WTC11 (cell line): ENCODE data around the gene C17orf107. TPM values are rescaled to one million over a fixed set of nuclear protein-coding genes. Genes with fewer than 3 reads are reported as not detected.
"Not testable (repeated sequence)": the region's sequence is repeated elsewhere in the genome, so short reads cannot be mapped to it uniquely, and the experiment has no call there.

Source experiments
- ATAC-seq: fragments of 200-7000 bp; cut with Tn5 transposase; 2 replicates; pipeline ENCODE4 v1.10.0; 2021; ENCODE audit warnings: mild to moderate bottlenecking, moderate library complexity
- CTCF ChIA-PET: fragments of 300-600 bp; sonication (Branson Sonifier 250); formaldehyde crosslinking; loops from one replicate; lab custom pipeline; 2021; ENCODE audit warnings: antibody characterized with exemption; lab: Charles Lee
- POLR2A ChIA-PET: fragments of 350-600 bp; sonication (Branson Sonifier 250); formaldehyde crosslinking; loops from one replicate; lab custom pipeline; 2021; ENCODE audit warnings: antibody characterized with exemption; lab: Charles Lee
- DNase-seq: peaks from one replicate; pipeline ENCODE4 v3.0.0; 2021; ENCODE audit warnings: low spot score
- H3K27ac Mint-ChIP-seq: 2 replicates; pipeline ENCODE4 v1.8.0; 2021; ENCODE audit warnings: mixed read lengths
- H3K27me3 Mint-ChIP-seq: 2 replicates; pipeline ENCODE4 v1.8.0; 2021; ENCODE audit warnings: low read depth, mild to moderate bottlenecking, moderate library complexity, mixed read lengths
- H3K36me3 Mint-ChIP-seq: 2 replicates; pipeline ENCODE4 v1.8.0; 2021; ENCODE audit warnings: mixed read lengths
- H3K4me1 Mint-ChIP-seq: 2 replicates; pipeline ENCODE4 v1.8.0; 2022; ENCODE audit warnings: mixed read lengths
- H3K4me3 Mint-ChIP-seq: 2 replicates; pipeline ENCODE4 v1.8.0; 2021; ENCODE audit warnings: mild to moderate bottlenecking, moderate library complexity, mixed read lengths
- H3K9me3 Mint-ChIP-seq: 2 replicates; pipeline ENCODE4 v1.8.0; 2021; ENCODE audit warnings: mixed read lengths
- AFF4 ChIP-seq: sonication (generic); formaldehyde crosslinking; IDR thresholded peaks from 2 replicates; pipeline ENCODE4 v1.8.1; 2023; ENCODE audit warnings: mild to moderate bottlenecking, missing genetic modification reagents, borderline replicate concordance
- ATF3 ChIP-seq: sonication (generic); formaldehyde crosslinking; conservative IDR thresholded peaks from 2 replicates; pipeline ENCODE4 v1.8.1; 2022; ENCODE audit warnings: mild to moderate bottlenecking, missing genetic modification reagents
- CBFB ChIP-seq: sonication (generic); formaldehyde crosslinking; IDR thresholded peaks from 2 replicates; pipeline ENCODE4 v1.8.1; 2022; ENCODE audit warnings: mild to moderate bottlenecking, low read depth, missing genetic modification reagents
- ESRRA ChIP-seq: sonication (generic); formaldehyde crosslinking; IDR thresholded peaks from 2 replicates; pipeline ENCODE4 v1.8.1; 2022; ENCODE audit warnings: mild to moderate bottlenecking, missing genetic modification reagents, borderline replicate concordance
- FOXK1 ChIP-seq: sonication (generic); formaldehyde crosslinking; IDR thresholded peaks from 2 replicates; pipeline ENCODE4 v1.8.0; 2022; ENCODE audit warnings: mild to moderate bottlenecking, moderate library complexity, missing genetic modification reagents
- GTF2I ChIP-seq: fragments of 250-450 bp; sonication (Bioruptor Pico); conservative IDR thresholded peaks from 2 replicates; pipeline ENCODE4 v1.4.0; 2021; ENCODE audit warnings: mild to moderate bottlenecking
- HMGA2 ChIP-seq: fragments of 250-450 bp; sonication (Bioruptor Pico); IDR thresholded peaks from 2 replicates; pipeline ENCODE4 v1.4.0; 2021; ENCODE audit warnings: mild to moderate bottlenecking, moderate library complexity
- NR2C2 ChIP-seq: sonication (generic); formaldehyde crosslinking; IDR thresholded peaks from 2 replicates; pipeline ENCODE4 v1.8.0; 2022; ENCODE audit warnings: mild to moderate bottlenecking, missing genetic modification reagents
- NR3C1 ChIP-seq: sonication (generic); formaldehyde crosslinking; conservative IDR thresholded peaks from 2 replicates; pipeline ENCODE4 v1.8.1; 2023; ENCODE audit warnings: low read depth, mild to moderate bottlenecking, missing genetic modification reagents
- SMAD3 ChIP-seq: sonication (generic); formaldehyde crosslinking; IDR thresholded peaks from 2 replicates; pipeline ENCODE4 v1.8.0; 2022; ENCODE audit warnings: missing genetic modification reagents, mild to moderate bottlenecking, borderline replicate concordance
- ZNF423 ChIP-seq: fragments of 250-450 bp; sonication (Bioruptor Pico); IDR thresholded peaks from 2 replicates; pipeline ENCODE4 v2.1.2; 2022; ENCODE audit warnings: mild to moderate bottlenecking, moderate library complexity
- ZNF532 ChIP-seq: fragments of 250-450 bp; sonication (Bioruptor Pico); IDR thresholded peaks from 2 replicates; pipeline ENCODE4 v1.9.0; 2021; ENCODE audit warnings: mild to moderate bottlenecking, borderline replicate concordance
- total RNA-seq: library from RNA; stranded (reverse); gene quantifications from 3 replicates; pipeline ENCODE4 v1.2.3, GENCODE V29; 2021
- TF ChIP-seq, protein P1 (sequence below): sonication (generic); formaldehyde crosslinking; conservative IDR thresholded peaks from 2 replicates; pipeline ENCODE4 v1.8.1; 2023; ENCODE audit warnings: mild to moderate bottlenecking, low read depth, missing genetic modification reagents, moderate library complexity
- TF ChIP-seq, protein P2 (sequence below): sonication (generic); formaldehyde crosslinking; IDR thresholded peaks from 2 replicates; pipeline ENCODE4 v1.8.1; 2022; ENCODE audit warnings: low read depth, missing genetic modification reagents, borderline replicate concordance

C17orf107 gene
- total RNA-seq, 1 experiment from 2014 or later, result 8.7 TPM

DNA sequence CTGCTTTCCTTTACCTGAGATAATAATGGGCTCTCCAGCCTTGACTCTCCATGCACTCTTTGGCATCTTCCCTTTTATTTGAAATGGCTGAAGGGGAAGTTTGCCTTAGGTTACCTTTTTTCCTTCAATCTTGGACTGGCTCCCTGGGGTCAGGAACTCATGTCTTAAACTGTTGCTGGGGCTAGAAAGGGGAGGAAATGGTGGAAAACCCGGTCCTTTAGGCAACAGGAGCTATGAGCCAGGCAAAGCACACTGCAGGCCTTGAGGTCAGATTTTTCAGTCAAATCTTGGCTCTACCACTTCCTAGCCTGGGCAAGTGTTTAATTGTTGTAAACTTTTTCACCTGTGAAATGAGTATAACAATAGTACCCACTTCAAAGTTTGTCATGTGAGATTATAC, 36.0 kb upstream of the C17orf107 start (continued):
- no peak for TF ChIP-seq AFF4

DNA sequence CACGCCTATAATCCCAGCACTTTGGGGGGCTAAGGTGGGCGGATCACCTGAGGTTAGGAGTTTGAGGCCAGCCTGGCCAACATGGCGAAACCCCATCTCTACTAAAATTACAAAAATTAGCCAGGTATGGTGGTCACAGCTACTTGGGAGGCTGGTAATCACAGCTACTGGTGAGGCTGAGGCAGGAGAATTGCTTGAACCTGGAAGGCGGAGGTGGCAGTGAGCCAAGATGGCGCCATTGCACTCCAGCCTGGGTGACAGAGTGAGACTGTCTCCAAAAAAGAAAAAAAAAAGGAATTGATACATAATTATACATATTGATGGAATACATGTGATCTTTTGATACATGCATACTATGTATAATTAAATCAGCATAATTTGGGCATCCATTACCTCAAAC, 31.8 kb upstream of the C17orf107 start:
- not testable (repeated sequence) for H3K4me3 Mint-ChIP-seq, H3K9me3 Mint-ChIP-seq, H3K27me3 Mint-ChIP-seq, H3K36me3 Mint-ChIP-seq, ATAC-seq, DNase-seq, H3K4me1 Mint-ChIP-seq, H3K27ac Mint-ChIP-seq
- POLR2A ChIA-PET, result interaction anchor here (1.5 kb wide), 1 partner anchor 8 kb away, joined by 4 read pairs; no protein-coding TSS in a partner anchor
- CTCF ChIA-PET, result interaction anchor here (1.1 to 1.5 kb wide), 3 partner anchors 13 to 157 kb away, joined by 3 to 6 read pairs (median 4); partner anchors contain the start of gene ARRB2

GRCh38 chr17:4869058-4869998, 30.0 kb upstream of the C17orf107 start:
- not testable (repeated sequence) for H3K27ac Mint-ChIP-seq, DNase-seq, H3K4me3 Mint-ChIP-seq, H3K4me1 Mint-ChIP-seq, H3K9me3 Mint-ChIP-seq, H3K36me3 Mint-ChIP-seq, ATAC-seq, H3K27me3 Mint-ChIP-seq
- ChIA-PET POLR2A (interaction anchor here (0.6 to 0.8 kb wide), 2 partner anchors 14 to 62 kb away, joined by 3 read pairs; no protein-coding TSS in a partner anchor), CTCF (interaction anchor here (1.1 kb wide), 1 partner anchor 30 kb away, joined by 3 read pairs; no protein-coding TSS in a partner anchor)
- TF ChIP-seq HMGA2 (CRISPR knock-in tag), result peak; percentile 97

DNA sequence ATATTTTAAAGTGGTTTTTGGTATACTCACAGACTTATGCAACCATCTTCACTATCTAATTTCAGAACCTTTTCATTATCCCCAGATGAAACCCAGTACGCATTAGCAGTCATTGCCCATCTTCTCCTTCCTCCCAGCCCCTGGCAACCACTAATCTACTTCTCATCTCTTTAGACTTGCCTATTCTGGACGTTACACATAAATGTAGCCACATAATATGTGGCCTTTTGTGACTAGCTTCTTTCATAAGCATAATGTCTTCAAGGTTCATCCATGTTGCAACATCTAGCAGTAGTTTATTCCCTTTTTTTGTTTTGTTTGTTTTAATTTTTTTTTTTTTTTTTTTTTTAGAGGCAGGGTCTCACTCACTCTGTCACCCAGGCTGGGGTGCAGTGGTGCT, 28.5 kb upstream of the C17orf107 start:
- no peak for DNase-seq
- no peak for ATAC-seq
- ChIA-PET CTCF (no interaction called here), POLR2A (no interaction called here)
- H3K27ac Mint-ChIP-seq, result no peak overlapping the region
- H3K9me3 Mint-ChIP-seq, result no peaks in the 10 kb centered on the region
- H3K27me3 Mint-ChIP-seq, result no peaks in the 10 kb centered on the region
- peaks cover 9% of the 10 kb centered on the region for H3K4me1 Mint-ChIP-seq
- no peaks in the 10 kb centered on the region for H3K36me3 Mint-ChIP-seq
- H3K4me3 Mint-ChIP-seq, result no peak overlapping the region
- no peak for TF ChIP-seq ZNF532
- TF ChIP-seq ZNF423 (CRISPR knock-in tag), result no peak
- TF ChIP-seq ATF3, result no peak
- no peak for TF ChIP-seq ESRRA (CRISPR knock-in tag)
- no peak for TF ChIP-seq SMAD3 (CRISPR knock-in tag)
- TF ChIP-seq, protein P1, sequence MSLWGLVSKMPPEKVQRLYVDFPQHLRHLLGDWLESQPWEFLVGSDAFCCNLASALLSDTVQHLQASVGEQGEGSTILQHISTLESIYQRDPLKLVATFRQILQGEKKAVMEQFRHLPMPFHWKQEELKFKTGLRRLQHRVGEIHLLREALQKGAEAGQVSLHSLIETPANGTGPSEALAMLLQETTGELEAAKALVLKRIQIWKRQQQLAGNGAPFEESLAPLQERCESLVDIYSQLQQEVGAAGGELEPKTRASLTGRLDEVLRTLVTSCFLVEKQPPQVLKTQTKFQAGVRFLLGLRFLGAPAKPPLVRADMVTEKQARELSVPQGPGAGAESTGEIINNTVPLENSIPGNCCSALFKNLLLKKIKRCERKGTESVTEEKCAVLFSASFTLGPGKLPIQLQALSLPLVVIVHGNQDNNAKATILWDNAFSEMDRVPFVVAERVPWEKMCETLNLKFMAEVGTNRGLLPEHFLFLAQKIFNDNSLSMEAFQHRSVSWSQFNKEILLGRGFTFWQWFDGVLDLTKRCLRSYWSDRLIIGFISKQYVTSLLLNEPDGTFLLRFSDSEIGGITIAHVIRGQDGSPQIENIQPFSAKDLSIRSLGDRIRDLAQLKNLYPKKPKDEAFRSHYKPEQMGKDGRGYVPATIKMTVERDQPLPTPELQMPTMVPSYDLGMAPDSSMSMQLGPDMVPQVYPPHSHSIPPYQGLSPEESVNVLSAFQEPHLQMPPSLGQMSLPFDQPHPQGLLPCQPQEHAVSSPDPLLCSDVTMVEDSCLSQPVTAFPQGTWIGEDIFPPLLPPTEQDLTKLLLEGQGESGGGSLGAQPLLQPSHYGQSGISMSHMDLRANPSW, result no peak
- no peak for TF ChIP-seq NR2C2 (CRISPR knock-in tag)
- TF ChIP-seq CBFB (CRISPR knock-in tag), result no peak
- TF ChIP-seq NR3C1 (CRISPR knock-in tag), result no peak
- TF ChIP-seq, protein P2, sequence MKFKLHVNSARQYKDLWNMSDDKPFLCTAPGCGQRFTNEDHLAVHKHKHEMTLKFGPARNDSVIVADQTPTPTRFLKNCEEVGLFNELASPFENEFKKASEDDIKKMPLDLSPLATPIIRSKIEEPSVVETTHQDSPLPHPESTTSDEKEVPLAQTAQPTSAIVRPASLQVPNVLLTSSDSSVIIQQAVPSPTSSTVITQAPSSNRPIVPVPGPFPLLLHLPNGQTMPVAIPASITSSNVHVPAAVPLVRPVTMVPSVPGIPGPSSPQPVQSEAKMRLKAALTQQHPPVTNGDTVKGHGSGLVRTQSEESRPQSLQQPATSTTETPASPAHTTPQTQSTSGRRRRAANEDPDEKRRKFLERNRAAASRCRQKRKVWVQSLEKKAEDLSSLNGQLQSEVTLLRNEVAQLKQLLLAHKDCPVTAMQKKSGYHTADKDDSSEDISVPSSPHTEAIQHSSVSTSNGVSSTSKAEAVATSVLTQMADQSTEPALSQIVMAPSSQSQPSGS (CRISPR knock-in tag), result no peak
- TF ChIP-seq GTF2I (CRISPR knock-in tag), result no peak
- TF ChIP-seq FOXK1 (CRISPR knock-in tag), result no peak
